ENCODE data around the gene SLC2A13. TPM values are rescaled to one million over a fixed set of nuclear protein-coding genes. Genes with fewer than 3 reads are reported as not detected.

SLC2A13 gene
- total RNA-seq, 4 donors from 2014 or later = 1.4 to 2.8 (median 2.3) TPM

- TF ChIP-seq POLR2A (IDR thresholded peaks at IDR 0.05) (no peak), CTCF (IDR thresholded peaks at IDR 0.05 in 4 of 5, conservative IDR thresholded peaks at IDR 0.05 in 1 of 5) (no peak)
- in situ Hi-C loops (cut with MboI; ENCODE audit: low sequenced_read_pairs in 4 of 4) (no loop called here), intact Hi-C loops (cut with DNase I; ENCODE audit: low total_unique reads) (no loop called here)
- Histone ChIP-seq H3K36me3 (no peaks in the 10 kb centered on the region), H3K4me1 (no peaks in the 10 kb centered on the region), H3K27me3 (no peaks in the 10 kb centered on the region), H3K27ac (no peak overlapping the region), H3K9me3 (no peaks in the 10 kb centered on the region), H3K4me3 (no peak overlapping the region)
- ATAC-seq = no peak
- no peak for DNase-seq
These were observed 328.4 kb downstream of the SLC2A13 start for GRCh38 chr12:39777465-39777864.

DNA sequence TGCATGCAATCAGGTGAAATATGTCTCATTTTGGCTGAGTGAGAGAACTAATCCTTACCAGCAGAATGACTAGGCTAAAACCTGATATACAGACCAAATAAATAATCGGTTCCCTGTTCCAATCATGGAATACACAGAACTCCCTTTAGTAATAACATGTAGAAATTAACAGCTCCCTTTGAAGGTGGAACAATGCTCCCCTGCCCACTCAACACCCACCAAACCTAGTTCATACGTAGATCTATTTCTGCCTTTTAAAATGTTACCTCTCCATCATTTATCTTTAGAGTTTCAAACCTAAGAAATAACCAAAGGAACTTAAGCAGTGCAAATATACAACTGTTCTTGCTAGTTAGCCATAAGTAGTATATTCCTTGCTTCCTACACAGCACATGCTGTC, 332.6 kb downstream of the SLC2A13 start:
- H3K4me3 ChIP-seq = no peak overlapping the region
- H3K27me3 ChIP-seq = no peaks in the 10 kb centered on the region
- intact Hi-C loops (cut with DNase I; ENCODE audit: low total_unique reads) (no loop called here), in situ Hi-C loops (cut with MboI; ENCODE audit: low sequenced_read_pairs in 4 of 4) (loop anchor here in 3 of 4 donors (25.0 kb wide), 1 partner anchor 339 kb away; the partner anchor contains the start of gene SLC2A13 (in 3 of the 3))
- H3K36me3 ChIP-seq = no peaks in the 10 kb centered on the region
- no peak for DNase-seq
- no peak for ATAC-seq
- H3K9me3 ChIP-seq = no peaks in the 10 kb centered on the region
- TF ChIP-seq CTCF (IDR thresholded peaks at IDR 0.05 in 4 of 5, conservative IDR thresholded peaks at IDR 0.05 in 1 of 5) (no peak), POLR2A (IDR thresholded peaks at IDR 0.05) (no peak)
- no peak overlapping the region for H3K27ac ChIP-seq
- H3K4me1 ChIP-seq = no peaks in the 10 kb centered on the region

DNA sequence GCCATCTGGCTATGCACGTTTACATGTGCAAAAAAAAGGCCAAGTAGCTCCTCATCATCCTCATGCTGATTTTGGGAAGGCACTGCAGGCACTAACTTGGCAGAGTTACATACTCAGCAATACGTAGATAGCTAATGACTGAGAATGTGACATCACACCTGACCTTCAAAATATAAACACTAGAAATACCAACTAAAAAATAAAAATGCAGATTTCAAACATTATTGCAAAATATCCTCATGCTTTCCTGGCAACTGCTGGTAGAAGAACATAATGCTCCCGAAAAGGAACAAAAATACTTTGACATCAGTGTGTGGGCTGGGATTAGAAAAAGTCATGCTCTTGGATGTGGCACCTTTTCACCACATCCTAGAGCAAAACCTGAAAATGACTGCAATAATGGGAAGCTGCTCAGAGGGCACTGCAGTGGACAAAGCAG, 333.0 kb downstream of the SLC2A13 start:
- ATAC-seq (peak; percentile 41 to 56), DNase-seq (no peak)
- no peak overlapping the region for H3K27ac ChIP-seq
- no peaks in the 10 kb centered on the region for H3K4me1 ChIP-seq
- H3K36me3 ChIP-seq = no peaks in the 10 kb centered on the region
- H3K9me3 ChIP-seq = no peaks in the 10 kb centered on the region
- no peak for TF ChIP-seq POLR2A (IDR thresholded peaks at IDR 0.05)
- no peak for TF ChIP-seq CTCF (IDR thresholded peaks at IDR 0.05 in 4 of 5, conservative IDR thresholded peaks at IDR 0.05 in 1 of 5)
- H3K4me3 ChIP-seq = no peak overlapping the region
- intact Hi-C loops (cut with DNase I; ENCODE audit: low total_unique reads) (no loop called here), in situ Hi-C loops (cut with MboI; ENCODE audit: low sequenced_read_pairs in 4 of 4) (loop anchor here in 3 of 4 donors (25.0 kb wide), 1 partner anchor 339 kb away; the partner anchor contains the start of gene SLC2A13 (in 3 of the 3))
- no peaks in the 10 kb centered on the region for H3K27me3 ChIP-seq

GRCh38 chr12:39771456-39771855, 334.4 kb downstream of the SLC2A13 start:
- no peak for TF ChIP-seq CTCF (IDR thresholded peaks at IDR 0.05 in 4 of 5, conservative IDR thresholded peaks at IDR 0.05 in 1 of 5)
- TF ChIP-seq POLR2A (IDR thresholded peaks at IDR 0.05) = no peak
- Histone ChIP-seq H3K36me3 (no peaks in the 10 kb centered on the region), H3K27me3 (no peaks in the 10 kb centered on the region), H3K4me1 (no peaks in the 10 kb centered on the region), H3K4me3 (no peak overlapping the region), H3K27ac (no peak overlapping the region), H3K9me3 (no peaks in the 10 kb centered on the region)
- ATAC-seq (no peak), DNase-seq (no peak)
- intact Hi-C loops (cut with DNase I; ENCODE audit: low total_unique reads) (no loop called here), in situ Hi-C loops (cut with MboI; ENCODE audit: low sequenced_read_pairs in 4 of 4) (loop anchor here in 3 of 4 donors (25.0 kb wide), 1 partner anchor 341 kb away; the partner anchor contains the start of gene SLC2A13 (in 3 of the 3))
